GM21390 (cell line): ENCODE measurements around the gene PIP5K1B.

Experiments
- ATAC-seq: cut with Tn5 transposase; IDR thresholded peaks from one replicate; pipeline ENCODE4 v1.9.1; 2021; ENCODE audit not compliant: unreplicated experiment

The PIP5K1B gene

GRCh38 chr9:68897577-68898145, 192.6 kb downstream of the PIP5K1B start:
- ATAC-seq = no peak

- ATAC-seq = no peak
Observed at GRCh38 chr9:68898781-68899439, 193.9 kb downstream of the PIP5K1B start.

- ATAC-seq = no peak
Observed at GRCh38 chr9:68904454-68904853, 199.4 kb downstream of the PIP5K1B start.

- no peak for ATAC-seq
Observed at GRCh38 chr9:68905129-68905528, 200.1 kb downstream of the PIP5K1B start.

GRCh38 chr9:68907910-68908309, 202.9 kb downstream of the PIP5K1B start:
- no peak for ATAC-seq

DNA sequence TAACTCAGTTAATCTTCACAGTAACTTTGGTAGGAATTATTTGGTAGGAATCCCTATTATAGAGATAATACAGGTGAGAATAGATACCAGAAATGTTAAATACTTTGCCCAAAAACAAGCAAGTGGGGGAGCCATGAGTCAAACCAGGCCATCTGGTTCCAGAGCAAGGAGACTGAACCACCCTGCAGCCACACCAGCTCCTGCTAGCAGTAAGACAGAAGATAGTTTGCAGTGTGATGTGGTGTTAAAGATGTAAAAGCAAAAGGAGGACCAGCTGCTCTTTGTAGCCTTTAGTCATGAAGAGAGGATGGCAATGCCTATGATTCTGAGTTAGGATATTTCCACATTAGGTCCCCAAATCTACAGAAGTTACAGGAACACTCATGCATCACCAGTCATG, 207.5 kb downstream of the PIP5K1B start:
- peak; percentile 55 for ATAC-seq

DNA sequence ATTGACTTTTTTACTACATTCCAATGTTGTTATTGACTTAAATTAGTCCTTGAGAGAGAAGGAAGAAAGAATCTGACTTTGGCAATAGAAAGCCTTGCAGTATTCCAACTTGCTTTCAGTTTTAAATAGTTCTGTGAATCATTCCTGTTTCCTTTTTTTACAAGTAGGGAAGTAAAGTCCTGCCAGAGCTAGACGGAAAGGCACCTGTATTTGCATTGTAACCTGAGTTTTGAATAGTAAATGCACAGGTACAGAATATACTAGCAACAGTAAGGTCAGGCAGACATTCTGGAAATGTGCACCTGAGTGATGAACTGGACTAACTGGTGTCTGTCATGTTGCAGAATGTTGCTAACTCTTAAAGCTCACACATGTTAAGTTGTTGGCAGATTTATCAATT, 208.0 kb downstream of the PIP5K1B start:
- ATAC-seq = no peak

GRCh38 chr9:68914751-68915150, 209.7 kb downstream of the PIP5K1B start:
- no peak for ATAC-seq

DNA sequence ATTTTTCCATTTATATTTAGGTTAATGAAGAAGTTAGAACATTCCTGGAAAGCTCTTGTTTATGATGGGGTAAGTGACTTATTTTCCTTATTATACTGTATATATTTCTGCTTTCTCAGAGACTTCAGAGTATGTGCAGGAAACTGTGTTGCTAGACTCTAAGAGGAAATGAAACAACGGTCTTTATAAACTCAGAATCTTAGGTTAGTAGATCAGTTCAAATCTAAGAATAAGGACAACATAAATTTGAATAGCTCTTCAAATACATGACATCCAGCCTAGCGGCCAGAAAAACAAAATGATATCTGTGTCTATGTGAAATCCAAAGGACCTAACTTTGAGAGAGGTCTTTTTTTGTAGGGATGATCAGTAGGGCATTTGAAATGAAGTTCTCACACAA, 214.6 kb downstream of the PIP5K1B start:
- peak; percentile 54 for ATAC-seq

- ATAC-seq = no peak
Observed at GRCh38 chr9:68920921-68921320, 215.9 kb downstream of the PIP5K1B start.

DNA sequence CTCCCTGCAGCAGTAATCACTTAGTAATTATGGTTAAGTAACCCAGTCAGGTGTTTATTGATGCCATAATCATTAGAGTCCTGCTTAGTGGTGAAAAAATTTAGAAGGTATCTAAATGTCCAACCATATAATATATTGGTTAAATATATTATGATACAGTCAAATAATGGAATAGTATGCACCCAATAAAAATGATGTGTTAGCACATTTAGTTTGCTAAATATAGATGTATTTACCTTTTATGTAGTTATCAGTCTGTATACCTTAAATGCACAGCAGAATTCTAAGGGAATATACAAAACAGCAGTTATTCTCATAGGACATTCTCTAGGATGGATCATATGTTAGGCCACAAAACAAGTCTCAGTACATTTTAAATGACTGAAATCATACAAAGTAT, 218.4 kb downstream of the PIP5K1B start:
- no peak for ATAC-seq

GRCh38 chr9:68925175-68925574, 220.1 kb downstream of the PIP5K1B start:
- no peak for ATAC-seq

DNA sequence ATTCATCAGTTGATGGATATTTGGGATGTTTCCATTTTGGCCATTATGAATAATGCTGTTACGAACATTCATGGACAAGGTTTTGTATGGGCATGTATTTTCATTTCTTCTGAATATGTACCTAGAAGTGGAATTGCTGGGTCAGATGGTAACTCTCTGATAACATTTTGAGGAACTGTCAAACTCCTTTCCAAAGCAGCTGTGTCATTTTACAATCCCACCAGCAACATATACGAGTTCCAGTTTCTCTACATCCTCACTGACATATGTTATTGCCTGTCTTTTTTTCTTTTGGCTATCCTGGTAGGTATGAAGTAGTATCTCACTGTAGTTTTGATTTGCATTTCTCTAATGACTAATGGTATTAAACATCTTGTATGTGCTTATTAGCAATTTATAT, 222.1 kb downstream of the PIP5K1B start:
- ATAC-seq = no peak

DNA sequence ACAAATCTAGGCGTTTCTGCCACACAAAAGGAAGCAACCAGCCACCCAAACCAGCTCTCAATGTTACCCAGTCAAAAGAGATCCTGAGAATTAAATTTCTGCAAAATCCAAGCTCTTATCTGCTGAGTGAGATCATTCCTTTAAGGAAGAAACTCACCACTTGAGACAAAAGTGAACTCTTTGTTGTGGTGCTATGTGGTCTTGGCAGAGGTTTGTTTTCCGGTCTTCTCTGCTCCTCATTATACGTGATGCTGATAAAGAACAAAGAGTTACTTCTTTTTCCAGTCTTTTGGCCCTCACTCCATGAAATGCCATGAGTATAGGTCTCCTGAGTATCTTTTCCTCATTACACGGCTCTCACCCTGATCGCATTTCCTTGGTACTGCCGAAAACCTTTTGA, 226.8 kb downstream of the PIP5K1B start:
- no peak for ATAC-seq

DNA sequence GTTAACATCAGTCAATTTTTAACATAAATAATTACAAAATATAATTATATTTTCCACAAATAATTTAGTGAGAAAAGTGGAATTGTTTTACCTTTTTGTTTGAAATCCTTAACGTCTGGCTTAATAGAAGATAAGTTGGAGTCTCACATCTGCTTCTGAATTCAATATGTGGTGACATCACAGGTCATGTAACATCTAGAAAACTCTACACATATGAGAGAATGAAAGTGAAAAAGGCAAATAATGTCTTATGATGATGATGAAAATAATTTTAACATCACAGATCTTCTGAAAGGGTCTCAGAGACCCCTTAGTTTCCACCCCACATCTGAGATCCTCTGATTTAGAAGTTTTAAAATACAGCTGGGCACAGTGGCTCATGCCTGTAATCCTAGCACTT, 227.4 kb downstream of the PIP5K1B start:
- no peak for ATAC-seq

- ATAC-seq = peak; percentile 99
Observed at GRCh38 chr9:68933434-68934328, 228.6 kb downstream of the PIP5K1B start.

DNA sequence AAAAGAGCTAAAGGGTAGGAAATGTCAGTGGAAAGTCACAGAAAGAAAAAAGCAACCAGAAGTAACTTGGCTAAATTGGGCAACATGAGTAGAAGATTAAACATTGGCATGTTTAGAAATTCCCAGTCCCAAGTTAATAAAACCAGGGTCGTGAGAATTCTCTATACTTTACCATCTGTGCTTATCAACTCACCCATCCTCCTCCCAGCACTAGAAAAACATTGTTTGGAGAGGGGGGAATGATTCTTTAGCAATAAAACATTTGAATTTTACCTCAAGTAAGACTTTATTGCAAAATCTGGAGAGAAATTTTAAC, 229.2 kb downstream of the PIP5K1B start:
- ATAC-seq = no peak

DNA sequence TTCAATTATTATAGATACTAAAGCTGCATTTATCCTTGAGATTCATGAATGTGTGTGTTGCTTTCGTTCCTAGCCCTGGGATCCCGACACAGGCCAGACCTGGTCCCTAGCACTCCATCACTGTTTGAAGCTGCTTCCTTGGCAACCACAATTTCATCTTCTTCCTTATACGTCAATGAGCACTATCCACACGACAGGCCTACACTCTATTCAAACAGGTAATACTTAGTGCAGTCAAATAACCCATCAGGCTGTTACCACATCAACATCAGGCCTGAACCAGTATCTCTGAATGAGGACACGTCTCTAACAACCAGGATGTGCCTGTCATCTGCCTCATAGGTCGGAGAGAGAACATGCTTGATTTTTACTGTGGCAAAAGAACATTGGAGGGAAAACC, 235.5 kb downstream of the PIP5K1B start:
- ATAC-seq = no peak

DNA sequence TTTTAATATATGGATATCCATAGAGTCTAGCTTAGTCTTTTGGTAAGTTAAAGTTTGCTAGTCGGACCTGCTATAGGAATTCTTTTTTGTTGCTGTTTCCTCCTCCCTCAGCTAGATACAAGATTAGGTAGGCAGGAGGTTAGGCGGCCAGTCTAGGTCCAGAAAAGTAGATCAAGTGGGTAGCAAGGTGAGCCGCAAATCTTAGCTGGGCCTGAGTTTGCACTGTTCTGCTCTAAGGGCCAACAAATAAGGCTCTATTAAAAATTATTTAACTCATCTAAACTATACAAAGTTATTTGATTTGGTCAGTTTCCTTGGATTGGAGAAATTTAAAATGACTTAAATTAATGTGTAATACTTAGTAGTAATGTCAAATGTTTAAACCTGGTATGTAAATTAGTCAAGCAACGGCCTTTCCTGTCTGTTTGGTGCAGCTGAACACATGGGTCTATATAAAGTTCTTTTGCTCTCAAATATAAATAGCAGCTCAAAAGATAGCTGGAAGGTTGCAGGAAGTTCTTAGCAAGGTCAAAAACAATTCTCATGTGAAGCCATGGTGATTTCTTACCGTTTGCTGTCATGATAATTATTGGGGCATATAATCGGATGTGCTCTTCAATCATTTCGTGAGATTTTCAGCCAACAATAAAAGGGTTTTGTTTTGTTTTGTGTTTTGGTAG, 236.9 kb downstream of the PIP5K1B start:
- no peak for ATAC-seq

DNA sequence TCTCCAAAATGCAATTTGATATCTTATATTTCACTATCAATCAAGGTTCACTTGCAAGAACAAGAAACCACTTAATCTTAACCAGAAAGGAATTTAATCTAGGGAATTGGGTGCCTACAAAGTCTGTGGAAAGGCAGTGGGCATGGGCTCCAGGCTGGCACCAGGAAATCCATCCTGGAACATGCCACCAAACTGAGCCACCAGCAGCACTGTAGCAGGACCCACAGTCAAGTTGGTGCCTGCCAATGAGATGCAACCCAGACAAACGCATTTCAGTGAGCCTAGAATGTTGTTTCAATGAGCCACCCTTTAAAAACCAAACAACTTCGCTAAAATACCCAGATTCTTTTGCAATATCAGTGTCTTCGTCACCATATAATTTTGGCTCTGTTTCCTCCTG, 237.8 kb downstream of the PIP5K1B start:
- ATAC-seq = no peak

- ATAC-seq = no peak
Observed at GRCh38 chr9:68947015-68947414, 242.0 kb downstream of the PIP5K1B start.
